Measurements from ENCODE around the gene PSMB10.
"Not testable (repeated sequence)": the region's sequence is repeated elsewhere in the genome, so short reads cannot be mapped to it uniquely, and the experiment has no call there.

PSMB10 gene

DNA sequence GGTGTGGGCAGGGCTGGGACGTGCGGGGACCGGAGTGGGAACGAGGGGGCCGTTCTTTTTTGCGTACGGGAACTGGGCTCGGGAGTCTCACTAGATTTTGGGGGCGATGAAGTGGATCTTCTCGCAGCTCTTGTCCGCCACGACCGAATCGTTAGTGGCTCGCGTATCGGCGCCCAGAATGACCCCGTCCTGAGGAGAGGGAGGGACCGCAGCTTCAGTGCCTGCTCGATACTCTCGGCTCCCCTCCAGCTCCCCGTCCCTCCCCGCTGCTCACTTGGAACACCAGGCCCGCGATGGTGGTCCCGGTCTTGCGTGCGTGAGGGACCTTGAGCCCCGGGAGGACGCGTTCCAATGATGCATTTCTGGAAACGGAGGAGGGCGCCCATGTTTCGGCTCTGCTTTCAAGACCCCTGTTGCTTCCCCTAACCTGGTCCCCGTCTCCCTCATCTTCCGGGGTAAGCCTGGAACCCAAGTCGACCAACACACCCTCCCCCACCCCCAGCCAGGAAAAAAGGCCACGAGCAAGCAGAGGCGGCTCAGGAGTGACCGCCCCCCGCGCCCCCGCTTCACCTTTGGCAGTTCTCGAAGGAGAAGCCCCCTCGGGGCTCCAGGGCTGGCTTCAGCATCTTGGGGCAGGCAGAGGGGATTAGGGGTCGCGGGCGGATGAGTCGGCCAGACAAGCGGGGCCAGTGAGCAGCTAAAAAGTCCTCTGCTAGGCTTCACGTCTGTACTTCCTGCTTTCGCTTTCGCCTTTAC is at the start of gene PSMB10:
PSMB10 (minus strand) TSS at position 727 of the 756 bp plus-strand sequence; CDS start at position 626, 101 bp downstream.
- no peak for DNase-seq (ENCODE audit: low read depth, low spot score)

DNA sequence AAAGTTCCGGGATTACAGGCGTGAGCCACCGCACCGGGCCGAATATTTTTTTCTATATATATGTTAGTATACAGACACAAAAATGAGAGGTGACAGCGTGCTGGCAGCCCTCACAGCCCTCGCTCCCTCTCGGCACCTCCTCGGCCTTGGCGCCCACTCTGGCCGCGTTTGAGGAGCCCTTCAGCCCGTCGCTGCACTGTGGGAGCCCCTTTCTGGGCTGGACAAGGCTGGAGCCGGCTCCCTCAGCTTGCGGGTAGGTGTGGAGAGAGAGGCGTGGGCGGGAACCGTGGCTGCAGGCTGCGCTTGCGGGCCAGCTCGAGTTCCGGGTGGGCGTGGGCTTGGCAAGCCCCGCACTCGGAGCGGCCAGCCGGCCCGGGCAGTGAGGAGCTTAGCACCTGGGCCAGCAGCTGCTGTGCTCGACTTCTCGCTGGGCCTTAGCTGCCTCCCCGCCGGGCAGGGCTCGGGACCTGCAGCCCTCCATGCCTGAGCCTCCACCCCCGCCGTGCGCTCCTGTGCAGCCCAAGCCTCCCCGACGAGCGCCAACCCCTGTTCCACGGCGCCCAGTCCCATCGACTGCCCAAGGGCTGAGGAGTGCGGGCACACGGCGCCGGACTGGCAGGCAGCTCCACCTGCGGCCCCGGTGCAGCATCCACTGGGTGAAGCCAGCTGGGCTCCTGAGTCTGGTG is 45.5 kb upstream of the PSMB10 start:
- no peak for DNase-seq (ENCODE audit: low read depth, low spot score)

DNA sequence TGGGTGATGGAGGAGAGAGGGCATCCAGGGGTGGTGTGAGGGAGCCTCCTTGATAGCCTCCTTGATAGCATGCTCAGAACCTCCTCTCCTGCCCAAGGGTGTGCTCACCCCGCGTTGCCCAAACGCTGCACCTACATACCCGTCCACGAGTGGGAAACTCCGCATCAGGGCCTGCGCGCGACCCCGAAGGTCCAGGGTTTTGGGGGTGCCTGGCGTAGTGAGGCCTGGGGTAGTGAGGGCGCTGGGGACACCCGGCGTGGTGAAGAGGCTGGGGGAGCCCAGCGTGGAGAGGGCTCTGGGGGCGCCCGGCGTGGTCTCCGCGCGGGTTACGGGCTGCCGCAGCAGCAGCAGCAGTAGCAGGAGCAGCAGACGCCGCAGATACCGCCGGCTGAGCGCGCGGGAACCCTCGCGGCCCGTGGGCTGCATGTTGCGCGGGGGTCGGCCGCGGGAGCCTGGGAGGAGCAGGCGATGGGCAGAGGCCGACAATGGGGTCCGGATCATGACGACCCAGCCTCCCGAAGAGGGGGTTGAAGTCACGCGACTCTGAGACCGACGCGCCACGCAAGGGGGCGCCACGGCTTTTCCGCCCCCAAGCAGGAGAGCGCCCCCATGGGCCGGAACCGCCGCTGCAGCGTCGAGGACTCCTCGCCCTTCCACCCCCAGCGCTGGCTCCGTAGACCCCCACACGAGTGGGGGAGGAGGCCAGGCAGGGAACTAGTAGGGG is 43.5 kb upstream of the PSMB10 start, which contains the start of gene DPEP3:
DPEP3 (minus strand) TSS at position 545 of the 724 bp plus-strand sequence; CDS start at position 426, 119 bp downstream.
- no peak for DNase-seq (ENCODE audit: low read depth, low spot score)

DNA sequence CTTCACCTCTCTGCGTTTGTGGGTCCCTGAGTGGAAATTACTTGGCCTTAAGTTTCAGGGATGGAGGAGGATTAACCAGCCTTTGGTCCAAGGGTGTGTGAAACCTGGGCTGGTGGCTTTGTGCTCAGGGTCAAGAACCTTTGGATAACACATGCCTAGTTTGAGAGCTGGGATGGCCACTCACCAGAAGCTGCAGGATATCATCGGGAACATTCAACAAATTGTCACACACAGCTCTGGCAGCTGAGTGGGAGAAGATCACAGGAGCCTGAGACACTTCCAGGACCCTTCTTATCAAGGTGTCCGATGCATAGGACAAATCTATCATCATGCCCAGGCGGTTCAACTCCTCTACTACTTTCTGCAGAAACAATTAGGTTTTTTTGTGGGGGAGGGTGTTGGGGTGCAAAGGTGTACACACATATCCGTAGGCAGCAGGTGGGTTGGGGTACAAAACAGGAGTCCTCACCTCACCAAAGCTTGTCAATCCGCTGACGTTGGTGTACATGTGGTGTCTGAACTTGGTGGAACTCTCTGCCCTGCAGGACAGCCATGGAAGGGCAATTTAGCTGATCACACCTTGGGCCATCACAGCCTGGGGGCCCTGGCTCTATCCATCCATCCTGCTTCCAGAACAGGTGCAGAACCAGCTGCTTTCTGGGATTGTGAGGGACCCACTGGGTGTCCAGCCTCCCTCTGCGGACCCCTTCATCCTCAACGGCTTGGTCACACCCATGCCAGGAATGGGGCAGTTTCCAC is 41.0 kb upstream of the PSMB10 start:
- no peak for DNase-seq (ENCODE audit: low read depth, low spot score)

DNA sequence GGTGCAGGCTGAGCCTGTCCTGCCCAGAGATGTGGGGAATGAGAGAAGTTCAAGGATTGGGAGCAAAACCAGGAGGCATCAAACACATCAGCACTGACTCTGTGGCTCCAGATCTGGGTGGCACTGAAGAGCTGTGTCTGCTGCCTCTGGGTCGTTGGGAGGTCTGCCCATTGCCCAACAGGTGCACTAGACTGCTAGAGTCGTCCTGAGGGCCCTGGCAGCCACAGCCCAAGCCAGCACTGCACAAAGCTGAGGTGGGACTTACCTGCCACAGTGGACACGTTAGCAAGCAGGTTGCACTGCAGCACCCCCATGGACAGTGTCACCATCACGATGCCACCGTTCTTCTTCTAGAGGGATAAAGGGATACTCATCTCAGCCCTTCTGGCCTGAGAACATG is 40.4 kb upstream of the PSMB10 start:
- DNase-seq (ENCODE audit: low read depth, low spot score), result no peak

DNA sequence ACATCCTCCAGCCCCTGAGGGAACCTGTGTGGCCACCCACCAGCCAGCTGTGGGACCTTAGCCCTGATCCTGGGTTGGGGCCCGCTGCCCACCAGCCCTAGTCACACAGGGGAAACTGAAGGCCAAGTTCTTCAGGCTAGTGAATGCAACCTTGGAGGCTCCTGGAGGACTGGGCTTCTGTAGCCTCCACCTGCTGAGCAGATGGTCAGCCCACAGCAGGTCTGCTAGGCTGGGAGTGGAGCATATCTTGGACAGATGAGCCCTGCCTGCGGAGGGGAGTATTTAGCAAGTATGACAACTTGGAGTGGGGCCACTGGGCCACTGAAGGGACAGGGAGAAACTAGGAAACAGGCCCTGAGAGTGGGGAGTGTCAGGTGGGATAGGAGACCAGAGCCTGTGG is 39.6 kb upstream of the PSMB10 start:
- no peak for DNase-seq (ENCODE audit: low read depth, low spot score)

DNA sequence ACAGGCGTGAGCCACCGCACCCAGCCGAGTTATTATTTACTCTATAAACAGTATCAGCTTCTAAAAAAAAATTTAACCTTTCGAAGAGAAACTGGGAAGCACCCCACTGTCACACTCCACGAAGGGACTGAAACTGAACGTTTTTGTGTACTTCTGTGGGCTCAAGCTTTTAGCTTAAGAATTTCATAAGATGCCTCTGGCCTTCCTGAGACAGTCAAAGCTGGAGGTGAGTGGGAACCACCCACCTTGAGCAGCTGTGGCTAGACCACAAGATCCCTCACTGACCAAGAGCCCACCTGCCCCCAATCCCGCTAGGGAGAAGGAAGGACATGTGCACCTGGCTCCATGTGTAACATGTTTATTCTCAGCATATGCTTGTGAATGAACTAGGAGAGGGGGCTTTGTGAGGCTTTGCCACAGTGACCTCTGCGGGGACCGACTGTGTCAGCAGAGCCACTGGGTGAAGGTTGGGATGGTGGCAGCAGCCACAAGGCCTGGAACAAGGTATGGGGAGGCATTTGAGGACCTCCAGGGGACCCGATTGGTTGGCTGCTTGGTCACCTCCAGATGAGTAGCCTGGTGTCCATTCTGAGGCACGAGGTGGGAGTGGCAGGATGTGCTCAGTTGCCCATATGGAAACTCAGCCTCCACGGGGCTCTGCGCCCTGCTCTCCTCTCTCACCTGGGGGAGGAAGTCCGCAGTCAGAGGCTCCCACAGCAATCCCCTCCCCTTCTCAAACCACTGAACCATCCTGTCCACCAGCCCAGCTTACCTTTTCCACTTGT is 38.9 kb upstream of the PSMB10 start:
- no peak for DNase-seq (ENCODE audit: low read depth, low spot score)

DNA sequence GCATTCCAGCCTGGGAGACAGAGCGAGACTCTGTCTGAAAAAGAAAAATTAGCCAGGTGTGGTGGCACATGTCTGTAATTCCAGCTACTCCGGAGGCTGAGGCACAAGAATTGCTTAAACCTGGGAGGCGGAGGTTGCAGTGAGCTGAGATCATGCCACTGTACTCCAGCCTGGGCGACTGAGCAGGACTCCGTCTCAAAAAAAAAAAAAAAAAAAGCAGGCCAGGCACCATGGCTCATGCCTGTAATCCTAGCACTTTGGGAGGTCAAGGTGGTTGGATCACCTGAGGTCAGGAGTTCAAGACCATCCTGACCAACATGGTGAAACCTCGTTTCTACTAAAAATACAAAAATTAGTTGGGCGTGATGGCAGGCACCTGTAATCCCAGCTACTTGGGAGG is 35.6 kb upstream of the PSMB10 start:
- DNase-seq (ENCODE audit: low read depth, low spot score), result not testable (repeated sequence)

DNA sequence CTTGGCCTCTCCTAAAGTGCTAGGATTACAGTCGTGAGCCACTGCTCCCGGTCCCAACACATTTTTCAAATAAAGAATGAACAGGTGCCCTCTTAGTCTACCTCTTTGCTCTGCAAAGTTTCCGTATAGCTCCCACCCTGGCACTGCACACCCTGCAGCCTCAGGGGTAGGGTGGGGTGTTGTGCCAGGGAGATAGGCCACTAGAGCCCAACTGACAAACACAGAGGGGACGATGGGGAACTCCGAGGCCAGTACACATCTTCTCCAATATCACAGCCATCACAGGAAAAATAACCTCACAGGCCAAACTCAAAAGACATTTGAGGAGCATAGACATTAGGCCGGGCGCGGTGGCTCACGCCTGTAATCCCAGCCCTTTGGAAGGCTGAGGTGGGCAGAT is 34.5 kb upstream of the PSMB10 start:
- DNase-seq (ENCODE audit: low read depth, low spot score), result no peak

DNA sequence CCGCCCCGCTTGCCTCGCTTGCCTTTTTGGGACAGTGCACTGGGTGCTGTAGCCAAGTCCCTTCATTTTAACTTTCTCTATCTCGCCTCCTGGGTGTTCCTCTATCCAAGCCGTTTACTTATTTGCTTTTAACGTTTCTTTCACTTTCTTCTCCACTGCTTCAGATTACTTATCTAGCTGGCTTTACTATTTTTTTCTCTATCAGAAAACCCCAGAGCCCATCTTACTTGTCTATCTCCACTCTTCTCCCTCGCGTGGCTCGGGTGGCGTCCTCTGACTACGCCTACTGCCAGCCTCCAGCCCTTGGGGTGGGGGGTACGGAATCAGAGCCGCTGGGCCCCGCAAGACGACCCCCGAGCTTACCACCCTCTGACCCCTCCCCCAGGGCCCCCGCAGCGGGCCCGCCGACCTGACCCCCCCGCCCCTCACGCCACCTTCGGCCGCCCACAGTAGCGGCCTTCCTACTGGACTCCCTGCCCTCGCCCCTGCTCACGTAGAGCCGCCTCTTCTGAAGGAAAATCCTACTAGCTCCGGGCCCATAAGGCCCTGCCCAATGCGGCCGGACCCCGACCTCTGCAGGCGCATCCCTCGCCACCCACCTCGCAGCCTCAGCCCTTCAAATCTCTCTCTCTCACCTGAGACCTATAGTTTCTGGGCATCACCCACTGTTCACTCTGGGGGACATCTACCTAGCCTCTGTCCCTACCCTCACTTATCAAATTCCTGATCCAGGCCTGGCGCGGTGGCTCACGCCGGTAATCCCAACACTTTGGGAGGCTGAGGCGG is 32.8 kb upstream of the PSMB10 start:
- no peak for DNase-seq (ENCODE audit: low read depth, low spot score)

DNA sequence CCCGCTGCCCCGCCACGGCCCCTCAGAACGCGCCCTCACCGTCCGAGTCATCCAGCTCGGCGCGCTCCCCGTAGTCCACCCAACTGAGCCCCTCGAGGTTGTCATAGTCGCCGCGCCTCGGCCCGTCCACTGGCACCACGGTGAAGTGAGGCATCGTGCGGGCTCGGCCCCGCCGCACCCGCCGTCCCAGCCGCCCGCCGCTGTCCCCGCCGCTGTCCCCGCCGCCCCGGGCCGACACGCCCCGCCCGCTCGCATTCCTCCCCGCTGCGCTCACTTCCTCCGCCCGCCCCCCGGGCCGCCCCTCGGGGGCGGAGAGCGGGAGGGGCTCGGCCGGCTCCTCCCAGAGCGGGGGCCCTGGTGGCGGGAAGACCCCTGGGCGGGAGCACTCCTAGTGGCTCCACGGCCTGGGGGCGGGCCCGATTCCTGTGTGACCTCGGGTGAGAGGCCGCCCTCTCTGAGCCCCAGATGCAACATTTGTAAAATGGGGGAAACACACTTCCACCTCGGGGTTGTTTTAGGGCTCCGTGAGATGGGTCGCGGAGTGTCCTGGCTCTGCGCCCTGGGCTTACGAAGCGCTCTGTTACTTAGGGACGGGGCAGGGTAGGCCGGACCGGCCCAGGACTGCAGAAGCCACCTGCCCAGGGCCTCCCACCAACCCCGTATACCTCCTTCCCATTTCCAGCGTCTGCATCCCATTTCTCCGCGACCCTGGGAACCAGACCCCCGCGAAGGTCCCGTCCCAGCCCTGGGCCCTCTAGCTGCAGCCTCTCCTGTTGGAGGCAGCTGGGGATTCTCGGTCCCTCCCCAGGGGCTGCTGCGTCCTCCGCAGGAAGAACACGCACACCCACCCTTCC is 32.0 kb upstream of the PSMB10 start, which contains the start of gene SLC12A4:
SLC12A4 (minus strand) TSS at position 238 of the 854 bp plus-strand sequence; CDS start at position 154, 84 bp downstream.
- DNase-seq (ENCODE audit: low read depth, low spot score), result no peak

DNA sequence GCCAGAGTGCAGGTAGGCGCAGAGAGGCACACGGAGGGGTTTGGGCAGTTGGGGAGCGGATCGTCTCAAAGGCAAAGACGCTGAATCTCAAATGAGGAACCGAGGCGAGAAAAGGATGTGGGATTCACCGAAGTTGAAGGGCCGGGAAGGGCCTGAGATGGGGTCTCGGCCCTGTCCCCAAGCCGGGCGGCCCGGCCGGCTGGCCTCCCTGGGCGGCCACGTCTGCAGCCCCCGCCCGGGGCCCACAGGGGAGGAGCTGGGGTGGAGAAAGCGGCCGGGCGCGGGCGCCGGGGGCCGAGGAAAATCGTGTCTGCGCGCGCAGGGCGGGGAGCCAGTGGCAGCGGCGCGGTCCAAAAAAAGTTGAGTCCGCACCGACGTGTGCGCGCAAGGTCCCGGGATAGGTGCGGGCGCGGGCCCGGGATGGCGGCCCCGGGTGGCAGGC is 31.3 kb upstream of the PSMB10 start:
- DNase-seq (ENCODE audit: low read depth, low spot score), result no peak

DNA sequence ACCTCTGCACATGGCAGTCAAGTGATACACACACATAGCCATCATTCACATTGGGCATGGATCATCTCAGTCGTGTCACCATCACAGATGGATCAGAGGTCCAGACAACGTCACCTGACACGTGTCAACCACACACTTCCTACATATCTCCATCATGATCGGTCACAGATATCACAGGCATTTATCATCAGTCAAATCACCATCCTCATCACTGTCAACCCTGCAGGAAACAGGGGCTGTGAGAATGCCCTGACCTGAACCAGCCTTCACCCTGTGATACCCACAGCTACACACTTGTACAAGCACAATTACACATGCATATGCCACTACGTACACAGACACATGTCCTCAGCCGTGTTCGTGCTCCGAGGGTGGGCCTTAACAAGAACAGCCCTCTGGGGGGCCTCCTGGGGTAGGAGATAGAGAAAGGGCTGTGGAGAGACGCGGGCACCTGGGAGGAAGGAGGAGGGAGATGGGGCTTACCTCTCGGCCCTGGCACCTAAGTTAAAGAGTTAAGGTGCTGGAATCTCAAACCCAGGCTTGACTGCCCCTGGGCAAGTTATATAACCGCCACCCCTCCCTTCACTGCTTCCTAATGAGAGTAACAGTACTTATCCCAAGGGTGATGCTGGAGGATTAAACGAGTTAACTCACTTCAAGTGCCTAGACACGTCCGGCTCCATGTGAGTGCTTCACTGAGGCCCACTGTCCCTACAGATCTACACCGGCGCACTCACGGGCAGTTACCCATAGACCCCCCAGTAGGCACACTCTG is 30.7 kb upstream of the PSMB10 start:
- DNase-seq (ENCODE audit: low read depth, low spot score), result no peak

DNA sequence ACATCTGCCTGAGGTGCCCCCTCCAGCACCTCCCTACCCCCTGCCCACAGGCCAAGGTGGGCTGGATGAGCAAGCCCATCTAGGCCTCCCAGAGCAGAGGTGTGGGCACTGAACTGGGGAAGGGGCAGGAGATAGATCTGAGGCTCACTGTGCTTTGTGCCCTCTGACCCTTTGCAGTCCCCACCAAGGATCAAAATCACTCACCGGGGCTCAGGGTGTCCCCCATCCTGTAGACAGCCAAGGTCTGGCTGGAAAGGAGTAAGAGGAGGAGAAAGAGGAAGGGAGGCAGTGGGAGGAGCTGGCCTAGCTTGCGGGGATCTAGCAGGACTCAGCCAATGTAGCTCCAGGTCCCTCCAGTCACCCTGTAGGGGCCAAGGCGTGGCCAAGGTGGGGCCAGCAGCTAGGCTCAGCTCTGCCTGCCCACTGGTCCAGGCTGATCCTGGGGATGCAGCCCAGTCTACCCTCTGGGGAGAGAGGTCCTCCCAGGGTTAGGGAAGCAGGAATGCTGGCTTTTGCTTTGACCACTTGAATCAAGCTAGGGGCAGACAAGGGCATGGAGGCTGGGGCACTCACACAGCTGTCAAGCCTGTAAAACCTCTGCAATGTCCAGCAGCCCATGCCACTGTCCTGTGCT is 30.0 kb upstream of the PSMB10 start:
- no peak for DNase-seq (ENCODE audit: low read depth, low spot score)

DNA sequence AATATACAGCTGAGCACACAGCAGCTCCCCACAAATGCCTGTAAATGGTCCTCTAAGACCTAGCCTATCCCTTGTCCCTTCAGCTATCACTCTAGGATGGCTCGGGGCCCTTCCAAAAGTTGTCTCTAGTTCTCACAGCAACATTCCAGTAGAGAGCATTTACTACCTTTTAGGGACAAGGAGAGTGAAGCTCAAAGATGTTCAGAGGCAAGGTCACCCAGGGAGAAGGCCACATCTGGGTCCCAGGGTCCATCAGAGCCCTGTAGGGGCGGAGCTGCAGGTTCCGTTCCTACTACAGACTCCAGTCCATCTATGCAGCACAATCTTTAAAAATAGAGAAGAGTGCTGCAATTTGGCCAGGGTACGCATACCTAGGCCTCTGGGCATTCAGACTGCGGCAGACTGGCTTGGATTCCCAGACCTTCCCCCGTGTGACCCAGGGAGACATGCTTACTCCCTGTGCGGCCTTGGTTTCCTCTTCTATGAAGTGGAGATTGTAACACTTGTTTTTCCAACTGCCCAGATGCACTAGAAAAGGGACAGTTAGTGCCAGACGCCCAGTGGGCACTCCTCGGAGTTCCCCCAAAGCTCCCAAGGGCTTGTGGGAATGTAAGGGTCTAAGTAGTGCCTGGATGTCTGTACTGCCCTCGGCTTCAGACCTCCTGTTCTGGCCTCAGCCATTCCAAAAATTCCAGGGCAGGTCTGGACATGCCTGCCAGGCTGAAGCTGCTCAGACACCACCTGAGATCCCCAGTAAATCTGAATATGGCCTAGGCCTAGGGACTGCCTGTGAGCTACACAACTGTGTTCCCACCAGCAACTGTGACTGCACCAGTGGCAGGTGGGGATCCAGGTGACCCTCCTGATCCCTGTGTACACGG is 29.3 kb upstream of the PSMB10 start:
- DNase-seq (ENCODE audit: low read depth, low spot score), result no peak

DNA sequence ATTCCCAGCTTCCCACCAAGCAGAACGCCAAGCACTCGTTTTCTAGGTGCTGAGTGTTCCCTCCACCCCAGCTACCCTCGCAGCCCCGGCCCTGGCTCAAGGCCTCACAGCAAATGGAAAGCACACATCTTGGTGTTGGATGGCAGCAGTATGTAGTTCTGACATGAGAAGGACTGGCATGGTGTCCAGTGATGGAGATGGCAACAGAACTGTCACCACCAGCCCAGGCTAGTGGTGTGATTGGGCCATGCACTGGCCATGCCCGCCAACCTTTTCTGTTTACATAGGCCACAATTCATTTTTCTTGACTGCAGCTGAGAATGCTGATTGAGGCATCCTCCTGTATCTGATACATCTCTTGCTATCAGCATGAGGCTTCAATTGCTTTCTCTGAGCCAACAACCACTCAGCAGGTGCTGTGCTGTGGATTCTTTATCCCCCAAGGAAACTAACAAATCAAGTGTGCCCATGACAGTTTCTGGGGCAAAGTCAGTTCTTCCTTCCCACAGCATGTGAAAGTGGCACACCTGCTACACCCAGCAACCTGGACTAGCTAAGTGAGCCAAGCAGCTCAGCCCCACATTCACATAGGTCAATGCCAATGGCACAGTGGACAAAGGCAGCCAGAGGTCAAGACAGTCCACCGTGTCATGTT is 28.0 kb upstream of the PSMB10 start:
- no peak for DNase-seq (ENCODE audit: low read depth, low spot score)
